ENCODE measurements around the gene GOLGA6L25.
"Not testable (repeated sequence)": the region's sequence is repeated elsewhere in the genome, so short reads cannot be mapped to it uniquely, and the experiment has no call there.

DNA sequence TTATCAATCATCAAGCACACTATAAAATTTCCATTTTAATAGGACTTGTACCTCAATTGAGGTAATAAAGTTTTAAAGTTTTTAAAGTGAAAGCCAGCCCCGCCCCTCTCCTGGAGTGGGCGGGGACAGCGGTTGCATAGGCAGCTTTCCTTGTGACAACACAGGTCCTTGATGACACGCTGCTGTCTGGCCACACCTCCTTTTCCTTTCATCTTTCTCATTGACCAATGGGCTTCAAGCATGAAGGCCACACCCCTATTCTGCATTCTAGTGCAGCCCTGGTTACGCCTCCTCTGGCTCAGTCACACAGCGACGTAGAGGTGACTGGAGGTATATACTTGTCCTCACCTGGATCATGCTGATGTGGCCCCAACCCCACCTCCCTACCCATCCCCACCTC is at the start of gene GOLGA6L25:
- not testable (repeated sequence) for TF ChIP-seq KAT7 (CRISPR knock-in tag; IDR thresholded peaks at IDR 0.05; ENCODE audit: borderline replicate concordance); ZNF883 (CRISPR knock-in tag; IDR thresholded peaks at IDR 0.05; ENCODE audit: not compliant biosample characterization); ZFYVE20 (CRISPR knock-in tag; IDR thresholded peaks at IDR 0.05; ENCODE audit: borderline replicate concordance, low read depth); ZNF652 (CRISPR knock-in tag; IDR thresholded peaks at IDR 0.05; ENCODE audit: borderline replicate concordance, low read depth); ZNF776 (CRISPR knock-in tag; IDR thresholded peaks at IDR 0.05)

All from HepG2 (cell line).